GM21367 (cell line): ENCODE data around the gene PRKN.

Experiments used
- ATAC-seq: cut with Tn5 transposase; IDR thresholded peaks from one replicate; pipeline ENCODE4 v1.9.1; 2021; ENCODE audit not compliant: unreplicated experiment

Gene PRKN

GRCh38 chr6:161750686-161751085, 976.9 kb downstream of the PRKN start:
- ATAC-seq: no peak

- no peak for ATAC-seq
Measured at GRCh38 chr6:161749576-161749975, 978.0 kb downstream of the PRKN start.

GRCh38 chr6:161748535-161749416, 978.8 kb downstream of the PRKN start:
- no peak for ATAC-seq

- ATAC-seq: no peak
Measured at GRCh38 chr6:161747506-161747905, 980.1 kb downstream of the PRKN start.

- ATAC-seq: no peak
Measured at GRCh38 chr6:161745594-161746141, 981.9 kb downstream of the PRKN start.

DNA sequence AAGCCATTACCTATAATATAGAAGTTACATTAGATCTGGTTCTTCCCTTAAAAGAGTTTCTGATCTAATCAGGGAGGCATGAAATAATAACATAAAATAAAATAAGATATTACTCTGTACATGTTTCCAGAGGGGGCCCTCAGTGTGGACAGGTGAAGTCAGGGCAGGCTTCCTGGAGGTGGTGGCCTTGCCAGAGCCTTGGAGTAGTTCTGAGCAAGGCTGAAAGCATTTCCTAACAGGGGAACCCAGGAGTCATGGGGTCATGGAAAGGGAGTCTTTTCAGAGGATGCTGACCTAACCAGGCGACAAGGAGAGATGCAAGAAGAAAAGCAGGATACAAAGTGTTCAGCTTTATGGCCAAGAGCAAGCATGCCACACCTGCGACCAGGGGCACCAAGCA, 982.4 kb downstream of the PRKN start:
- no peak for ATAC-seq

- ATAC-seq: no peak
Measured at GRCh38 chr6:161744211-161745067, 983.1 kb downstream of the PRKN start.

GRCh38 chr6:161743509-161744178, 983.9 kb downstream of the PRKN start:
- ATAC-seq: no peak

GRCh38 chr6:161740486-161740885, 987.1 kb downstream of the PRKN start:
- ATAC-seq: no peak

GRCh38 chr6:161736781-161737292, 990.7 kb downstream of the PRKN start:
- no peak for ATAC-seq

DNA sequence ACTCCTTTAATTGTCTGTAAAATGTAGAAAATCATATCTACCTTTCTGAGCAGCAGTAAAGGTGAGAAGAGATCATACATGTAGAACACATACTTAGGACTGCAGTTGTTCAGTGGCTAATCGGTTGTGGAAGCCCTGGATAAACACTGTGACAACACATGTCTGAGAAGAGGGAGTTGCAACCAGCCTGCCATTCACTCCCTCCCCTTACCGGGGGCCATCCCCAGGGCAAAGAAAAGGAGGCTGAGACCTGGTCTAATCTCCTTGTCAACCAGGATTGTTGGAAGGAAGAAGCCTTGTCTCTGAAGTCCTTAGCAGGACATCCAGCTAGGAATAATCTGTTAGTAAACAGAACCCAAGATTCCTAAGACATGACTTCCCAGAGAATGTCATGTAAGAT, 991.2 kb downstream of the PRKN start:
- no peak for ATAC-seq

- no peak for ATAC-seq
Measured at GRCh38 chr6:161732594-161732993, 995.0 kb downstream of the PRKN start.

DNA sequence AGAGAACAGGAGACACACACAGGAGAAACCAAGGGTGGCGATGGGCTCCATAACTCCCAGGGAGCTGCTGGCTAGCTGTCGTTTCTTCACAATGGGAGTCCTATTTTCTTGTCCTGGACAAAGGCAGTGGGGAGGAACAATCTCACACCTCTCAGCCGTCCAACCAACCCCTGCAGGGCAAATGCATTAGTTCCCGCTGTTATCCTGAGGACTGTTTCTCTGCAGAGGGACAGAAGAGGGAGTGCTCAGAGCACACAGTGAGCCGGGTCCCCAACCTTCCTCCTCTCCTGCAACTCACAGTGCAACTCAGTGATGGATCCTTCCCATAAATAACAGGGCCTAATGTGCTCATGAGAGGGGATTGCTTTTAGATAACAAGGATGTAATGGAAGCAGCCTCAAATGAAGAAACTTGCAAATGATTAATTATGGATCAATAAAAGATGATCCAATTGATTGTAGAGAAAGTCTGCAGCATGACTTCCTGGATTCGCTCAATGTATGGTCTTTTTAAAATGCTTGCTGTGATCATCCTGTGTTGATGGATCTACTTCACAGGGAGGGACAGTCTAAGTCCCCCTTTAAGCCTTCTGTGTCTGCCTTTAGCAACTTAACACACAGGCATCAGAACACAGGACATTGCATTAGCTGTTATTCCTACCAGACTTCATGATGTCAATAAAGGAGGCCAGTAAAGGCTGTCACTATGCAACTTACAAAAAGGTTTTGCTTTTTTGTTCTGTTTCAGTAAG, 1000.3 kb downstream of the PRKN start:
- ATAC-seq: no peak

- no peak for ATAC-seq
Measured at GRCh38 chr6:161722394-161722793, 1005.2 kb downstream of the PRKN start.

GRCh38 chr6:161721511-161721910, 1006.1 kb downstream of the PRKN start:
- no peak for ATAC-seq

DNA sequence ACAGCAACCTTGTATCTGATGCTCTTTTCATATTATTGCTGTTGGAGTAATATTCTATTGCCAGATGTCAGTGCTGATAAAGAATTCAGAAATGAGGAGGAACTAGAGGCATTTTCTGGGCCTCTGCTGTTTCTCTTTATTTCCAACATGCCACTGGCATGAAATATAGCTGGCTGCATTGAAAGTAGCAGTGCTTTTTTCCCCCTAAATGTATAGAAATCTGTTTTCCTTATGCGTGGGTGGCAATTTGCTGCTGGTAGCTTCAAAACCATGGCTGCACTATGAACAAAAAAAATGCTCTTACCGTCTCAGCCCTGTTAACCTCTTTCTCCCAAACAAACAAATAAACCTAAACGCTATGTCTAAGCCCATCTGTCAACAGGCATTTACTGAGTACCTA, 1011.4 kb downstream of the PRKN start:
- no peak for ATAC-seq

DNA sequence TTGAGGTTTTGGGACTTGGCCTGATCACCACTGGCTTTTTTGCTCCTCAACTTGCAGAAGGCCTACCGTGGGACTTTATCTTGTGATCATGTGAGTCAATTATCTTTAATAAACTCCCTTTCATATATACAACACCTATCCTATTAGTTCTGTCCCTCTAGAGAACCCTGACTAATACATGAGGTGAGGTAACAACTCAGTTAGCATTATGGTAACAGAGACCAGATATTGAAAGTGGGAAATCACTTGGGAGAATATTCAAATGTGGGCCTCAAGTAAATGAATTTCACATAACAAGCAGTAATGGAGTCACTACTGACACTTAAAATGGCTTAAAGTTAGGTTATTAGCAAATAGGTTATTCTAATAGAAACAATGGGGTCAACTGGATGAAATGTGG, 1015.6 kb downstream of the PRKN start:
- no peak for ATAC-seq

DNA sequence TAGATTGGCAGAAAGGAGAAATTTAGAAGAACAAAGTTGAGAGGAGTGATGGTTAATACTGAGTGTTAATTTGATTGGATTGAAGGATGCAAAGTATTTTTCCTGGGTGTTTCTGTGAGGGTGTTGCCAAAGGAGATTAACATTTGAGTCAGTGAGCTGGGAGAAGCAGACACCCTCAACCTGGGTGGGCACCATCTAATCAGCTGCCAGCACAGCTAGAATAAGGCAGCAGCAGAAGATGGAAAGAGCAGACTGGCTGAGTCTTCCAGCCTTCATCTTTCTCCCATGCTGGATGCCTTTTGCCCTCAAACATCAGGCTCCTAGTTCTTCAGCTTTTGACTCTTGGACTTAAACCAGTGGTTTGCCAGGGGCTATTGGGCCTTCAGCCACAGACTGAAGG, 1016.1 kb downstream of the PRKN start:
- ATAC-seq: no peak

GRCh38 chr6:161710698-161711097, 1016.9 kb downstream of the PRKN start:
- no peak for ATAC-seq

DNA sequence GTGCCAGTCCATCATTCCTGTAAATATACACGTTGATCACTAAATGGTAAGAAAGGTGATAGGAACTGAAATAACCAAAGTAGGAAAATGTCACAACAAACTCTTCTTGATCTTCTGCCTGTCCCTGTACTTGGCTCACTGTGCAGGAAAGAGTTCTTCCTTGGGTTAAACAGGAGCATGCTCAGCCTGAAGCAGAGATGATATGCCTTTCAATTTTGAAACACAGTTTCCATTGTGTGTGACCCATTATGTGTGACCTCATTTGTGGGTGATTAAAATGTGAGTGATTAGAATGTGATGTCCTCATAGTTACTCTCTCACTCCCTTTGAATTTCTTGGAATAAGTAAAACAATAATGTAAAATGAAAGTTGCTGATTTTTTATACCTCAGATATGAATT, 1026.5 kb downstream of the PRKN start:
- ATAC-seq: no peak
